MCF 10A (cell line): ENCODE results near the gene RASSF8. TPM values are rescaled to one million over a fixed set of nuclear protein-coding genes. Genes with fewer than 3 reads are reported as not detected.

Experiments used
- Bru-seq: library from RNA; stranded (reverse); fragments of 400-500 nt; gene quantifications from one replicate; lab custom pipeline; 2021; lab: Mats Ljungman, UMichigan
- BruChase-seq, 2 experiments: library from RNA; stranded (reverse); fragments of 400-500 nt; gene quantifications; one replicate each; lab custom pipeline; 2021; lab: Mats Ljungman, UMichigan
- BruUV-seq: library from RNA; stranded (reverse); fragments of 400-500 nt; replicated peaks from 2 replicates; lab custom pipeline; 2021; lab: Mats Ljungman, UMichigan
- CTCF ChIA-PET: fragments of 300-600 bp; sonication (Branson Sonifier 250); formaldehyde crosslinking; extraction: SDS; loops from one replicate; lab custom pipeline; 2021; ENCODE audit warnings: antibody characterized with exemption, inconsistent platforms; lab: Yijun Ruan, JAX
- POLR2A ChIA-PET: fragments of 300-600, 350-650 bp; sonication (Branson Sonifier 250); formaldehyde crosslinking; extraction: SDS; loops from one replicate; lab custom pipeline; 2020; ENCODE audit warnings: antibody characterized with exemption, inconsistent platforms; lab: Yijun Ruan, JAX
- DNase-seq: peaks from one replicate; pipeline ENCODE4 v3.0.0-alpha.2; 2018; ENCODE audit not compliant: unreplicated experiment
- H3K27ac Mint-ChIP-seq: one replicate; pipeline ENCODE4 v1.8.0; 2022; ENCODE audit warnings: mild to moderate bottlenecking, low read depth, mixed read lengths; ENCODE audit not compliant: unreplicated experiment
- H3K27me3 Mint-ChIP-seq: one replicate; pipeline ENCODE4 v1.8.0; 2022; ENCODE audit warnings: mixed read lengths; ENCODE audit not compliant: insufficient read depth, unreplicated experiment
- H3K36me3 Mint-ChIP-seq: one replicate; pipeline ENCODE4 v1.8.0; 2022; ENCODE audit warnings: mild to moderate bottlenecking, moderate library complexity, mixed read lengths; ENCODE audit not compliant: insufficient read depth, unreplicated experiment
- H3K4me1 Mint-ChIP-seq: one replicate; pipeline ENCODE4 v1.8.0; 2022; ENCODE audit warnings: mixed read lengths; ENCODE audit not compliant: insufficient read depth, unreplicated experiment
- H3K4me3 Mint-ChIP-seq: one replicate; pipeline ENCODE4 v1.8.0; 2022; ENCODE audit warnings: mild to moderate bottlenecking, moderate library complexity, mixed read lengths; ENCODE audit not compliant: unreplicated experiment
- H3K9me3 Mint-ChIP-seq: one replicate; pipeline ENCODE4 v1.8.0; 2022; ENCODE audit warnings: mixed read lengths; ENCODE audit not compliant: unreplicated experiment
- CTCF ChIP-seq: fragments of 200-600 bp; IDR thresholded peaks from one replicate; pipeline ENCODE4 v1.8.0; 2022; ENCODE audit warnings: antibody characterized with exemption, mild to moderate bottlenecking; ENCODE audit not compliant: unreplicated experiment
- intact Hi-C: fragments of 100-400 bp; cut with micrococcal nuclease; formaldehyde crosslinking; loops from 2 replicates; pipeline ENCODE4 v1.14.1; 2022
- long read RNA-seq: library from polyadenylated mRNA; stranded (forward); transcript quantifications from one replicate; pipeline ENCODE4 v2.0.0, GENCODE V29; 2022
- total RNA-seq: library from RNA; stranded (reverse); gene quantifications from 2 replicates; pipeline ENCODE4 v1.2.3, GENCODE V29; 2022

Gene RASSF8
- total RNA-seq (52.9 and 70.1 TPM in 2 replicates), Bru-seq, nascent RNA (percentile 86 among the genes with signal in this experiment), BruChase-seq, experiment 1, labeled RNA remaining after a 6-hour chase (percentile 87 among the genes with signal in this experiment), BruChase-seq, experiment 2, labeled RNA remaining after a 2-hour chase (percentile 80 among the genes with signal in this experiment)
- long read RNA-seq, full-length matches to known transcripts: 1 of 43 reads
- long read RNA-seq, partial matches to known transcripts: 4 of 43 reads
- long read RNA-seq, other reads (novel, unspliced or antisense): 38 of 43 reads

GRCh38 chr12:25958428-25959070, at the start of gene RASSF8:
Gene RASSF8 (plus strand): TSS chr12:25958682. CDS start chr12:26055344, 96,662 bp downstream.
- BruUV-seq: no TSS peak
- peaks cover 27% of the 10 kb centered on the region for H3K4me1 Mint-ChIP-seq
- H3K36me3 Mint-ChIP-seq: peaks cover 4% of the 10 kb centered on the region
- DNase-seq: peak; percentile 72
- H3K4me3 Mint-ChIP-seq: peak within 1 kb of the TSS; percentile 81
- CTCF ChIA-PET: interaction anchor here (0.6 to 1.8 kb wide), 13 partner anchors 13 to 1053 kb away, joined by 3 to 7 read pairs (median 4); no protein-coding TSS in a partner anchor
- TF ChIP-seq CTCF: no peak
- intact Hi-C loops: loop anchor here (1.0 to 5.0 kb wide), 7 partner anchors 71 to 626 kb away; no protein-coding TSS in a partner anchor
- POLR2A ChIA-PET: interaction anchor here (0.6 to 3.7 kb wide), 34 partner anchors 11 to 524 kb away, joined by 3 to 29 read pairs (median 4); partner anchors contain the start of gene BHLHE41
- H3K27me3 Mint-ChIP-seq: no peaks in the 10 kb centered on the region
- H3K27ac Mint-ChIP-seq: peak within 1 kb of the TSS; percentile 71
- H3K9me3 Mint-ChIP-seq: no peaks in the 10 kb centered on the region

- Mint-ChIP-seq H3K9me3 (no peaks in the 10 kb centered on the region), H3K4me3 (no peak overlapping the region), H3K36me3 (no peaks in the 10 kb centered on the region), H3K27ac (no peak overlapping the region), H3K27me3 (no peaks in the 10 kb centered on the region), H3K4me1 (no peaks in the 10 kb centered on the region)
- POLR2A ChIA-PET: no interaction called here
- no peak for DNase-seq
- no peak for TF ChIP-seq CTCF
- CTCF ChIA-PET: no interaction called here
- BruUV-seq: no TSS peak
- intact Hi-C loops: no loop called here
Observed at GRCh38 chr12:25914551-25914950, 43.9 kb upstream of the RASSF8 start.

GRCh38 chr12:25924491-25925001, 33.9 kb upstream of the RASSF8 start:
- ChIA-PET POLR2A (interaction anchor here (0.7 to 1.3 kb wide), 2 partner anchors 11 to 85 kb away, joined by 3 to 4 read pairs; no protein-coding TSS in a partner anchor), CTCF (interaction anchor here (0.7 to 1.2 kb wide), 2 partner anchors 60 to 510 kb away, joined by 3 to 4 read pairs; no protein-coding TSS in a partner anchor)
- no TSS peak for BruUV-seq
- TF ChIP-seq CTCF: no peak
- Mint-ChIP-seq H3K4me3 (peak overlapping the region; percentile 21), H3K9me3 (no peaks in the 10 kb centered on the region), H3K27ac (peak overlapping the region; percentile 52), H3K36me3 (no peaks in the 10 kb centered on the region), H3K4me1 (peaks cover 14% of the 10 kb centered on the region), H3K27me3 (no peaks in the 10 kb centered on the region)
- intact Hi-C loops: no loop called here
- DNase-seq: peak; percentile 84
